ENCODE results near the gene SLC7A4. TPM values are rescaled to one million over a fixed set of nuclear protein-coding genes. Genes with fewer than 3 reads are reported as not detected.
A peak's percentile ranks its signal among the peaks of the same experiment; 100 is the strongest.
"Not testable (repeated sequence)": the region's sequence is repeated elsewhere in the genome, so short reads cannot be mapped to it uniquely, and the experiment has no call there.

SLC7A4 gene
- total and polyA plus RNA-seq, 12 donors, result 0.73 to 7.2 (median 3.3) TPM

GRCh38 chr22:21012446-21013407, 19.6 kb downstream of the SLC7A4 start:
- H3K27me3 ChIP-seq, result no peaks in the 10 kb centered on the region
- WGBS, 4 donors, result 77 to 83% (median 81%) methylated on average over 5 to 14 of the region's 14 CpGs
- no peak overlapping the region for H3K4me3 ChIP-seq
- no peaks in the 10 kb centered on the region for H3K36me3 ChIP-seq (replicated peaks in 1 of 2)
- H3K9me3 ChIP-seq (replicated peaks in 1 of 3), result no peaks in the 10 kb centered on the region
- intact Hi-C loops (cut with DNase I), result no loop called here
- DNase-seq, result no peak
- H3K27ac ChIP-seq, result peak overlapping the region in 1 of 5 donors; percentile 73
- peaks cover 15 to 18% of the 10 kb centered on the region in 2 donors for H3K4me1 ChIP-seq (replicated peaks in 1 of 2)
- TF ChIP-seq, protein P1, sequence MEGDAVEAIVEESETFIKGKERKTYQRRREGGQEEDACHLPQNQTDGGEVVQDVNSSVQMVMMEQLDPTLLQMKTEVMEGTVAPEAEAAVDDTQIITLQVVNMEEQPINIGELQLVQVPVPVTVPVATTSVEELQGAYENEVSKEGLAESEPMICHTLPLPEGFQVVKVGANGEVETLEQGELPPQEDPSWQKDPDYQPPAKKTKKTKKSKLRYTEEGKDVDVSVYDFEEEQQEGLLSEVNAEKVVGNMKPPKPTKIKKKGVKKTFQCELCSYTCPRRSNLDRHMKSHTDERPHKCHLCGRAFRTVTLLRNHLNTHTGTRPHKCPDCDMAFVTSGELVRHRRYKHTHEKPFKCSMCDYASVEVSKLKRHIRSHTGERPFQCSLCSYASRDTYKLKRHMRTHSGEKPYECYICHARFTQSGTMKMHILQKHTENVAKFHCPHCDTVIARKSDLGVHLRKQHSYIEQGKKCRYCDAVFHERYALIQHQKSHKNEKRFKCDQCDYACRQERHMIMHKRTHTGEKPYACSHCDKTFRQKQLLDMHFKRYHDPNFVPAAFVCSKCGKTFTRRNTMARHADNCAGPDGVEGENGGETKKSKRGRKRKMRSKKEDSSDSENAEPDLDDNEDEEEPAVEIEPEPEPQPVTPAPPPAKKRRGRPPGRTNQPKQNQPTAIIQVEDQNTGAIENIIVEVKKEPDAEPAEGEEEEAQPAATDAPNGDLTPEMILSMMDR (IDR thresholded peaks at IDR 0.05), result no peak
- no peak for TF ChIP-seq POLR2A (IDR thresholded peaks at IDR 0.05)

DNA sequence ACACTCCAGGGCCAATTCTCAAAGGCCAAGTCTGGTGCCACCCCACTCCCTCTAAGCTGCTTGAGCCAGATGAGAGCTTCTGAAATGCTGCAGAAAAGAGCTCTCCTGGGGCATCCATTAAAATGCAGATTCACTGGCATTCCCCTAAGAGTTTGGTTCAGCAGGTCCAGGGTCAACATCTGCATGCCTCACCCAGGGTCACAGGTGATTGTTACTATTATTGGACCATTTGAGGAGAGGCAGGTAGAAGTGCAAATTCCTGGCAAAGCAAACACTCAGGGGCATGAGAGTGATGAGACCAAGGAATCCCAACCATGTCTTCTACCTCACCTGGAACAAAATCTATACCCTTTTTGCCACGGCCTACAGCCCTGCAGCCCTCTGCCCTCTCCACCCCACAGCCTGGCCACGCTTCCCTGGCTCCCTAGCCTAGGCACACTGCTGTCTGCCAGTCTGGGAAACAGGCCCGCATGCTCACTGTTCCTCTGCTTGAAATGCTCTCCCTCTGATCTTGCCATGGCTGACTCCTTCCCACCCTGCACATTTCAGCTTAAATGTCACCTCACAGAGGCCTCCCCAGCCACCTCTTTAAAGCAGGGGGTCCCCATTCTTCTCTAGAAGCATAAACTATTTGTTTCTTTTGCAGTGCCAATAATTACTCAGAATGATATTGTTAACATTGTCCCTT, 21.8 kb downstream of the SLC7A4 start:
- Histone ChIP-seq H3K27me3 (no peaks in the 10 kb centered on the region), H3K4me1 (replicated peaks in 1 of 2) (peaks cover 13 to 18% of the 10 kb centered on the region in 2 donors), H3K27ac (no peak overlapping the region), H3K9me3 (replicated peaks in 1 of 3) (no peaks in the 10 kb centered on the region), H3K36me3 (replicated peaks in 1 of 2) (no peaks in the 10 kb centered on the region), H3K4me3 (no peak overlapping the region)
- 78 to 91% (median 88%) methylated on average over 1 to 3 of the region's 3 CpGs for WGBS, 4 donors
- TF ChIP-seq, protein P1 (IDR thresholded peaks at IDR 0.05), result no peak
- TF ChIP-seq POLR2A (IDR thresholded peaks at IDR 0.05), result no peak
- DNase-seq, result no peak
- intact Hi-C loops (cut with DNase I), result no loop called here

DNA sequence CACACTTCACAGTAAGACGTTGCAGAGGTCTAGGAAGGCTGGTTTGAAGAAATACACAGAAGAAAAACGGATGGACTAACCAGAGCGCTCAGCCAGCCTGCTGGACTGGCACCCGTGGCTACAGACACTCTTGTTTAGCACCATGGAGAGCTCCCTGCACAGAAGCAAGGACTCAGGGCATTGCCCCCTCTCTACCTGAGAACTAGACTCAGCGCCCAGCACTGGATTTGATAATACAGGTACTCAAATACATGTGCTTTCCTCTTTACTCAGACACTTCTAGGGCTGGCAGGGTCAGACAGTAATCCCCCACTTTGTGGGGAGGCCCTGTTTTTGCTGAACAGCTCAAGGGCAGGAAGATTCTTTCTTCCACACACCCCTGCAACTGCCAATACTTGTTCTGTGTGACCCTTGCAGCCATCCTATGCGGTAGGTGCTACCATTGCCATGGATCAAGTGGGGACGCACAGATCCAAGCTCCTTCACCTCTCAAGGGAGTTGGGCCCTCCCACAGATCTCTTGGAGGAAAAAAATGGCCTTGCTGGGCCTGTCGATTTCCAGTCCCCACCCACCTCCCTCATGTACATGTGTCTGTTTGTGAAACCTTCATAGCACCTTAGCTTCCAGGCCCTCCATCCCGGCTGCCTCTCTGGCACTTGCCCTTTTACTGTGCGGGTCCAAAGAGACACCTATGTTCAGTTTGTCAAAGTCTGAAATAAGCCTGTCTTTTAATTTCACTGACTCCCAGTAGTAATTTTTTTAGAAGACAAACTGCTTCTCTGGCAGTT, 22.5 kb downstream of the SLC7A4 start:
- intact Hi-C loops (cut with DNase I), result no loop called here
- H3K4me3 ChIP-seq, result no peak overlapping the region
- DNase-seq, result peak in 2 of 7 donors; percentile 32 to 41
- no peak overlapping the region for H3K27ac ChIP-seq
- 55 to 56% (median 55%) methylated on average over 9 to 10 of the region's 10 CpGs for WGBS, 4 donors
- no peak for TF ChIP-seq POLR2A (IDR thresholded peaks at IDR 0.05)
- TF ChIP-seq, protein P1 (IDR thresholded peaks at IDR 0.05), result no peak
- H3K36me3 ChIP-seq (replicated peaks in 1 of 2), result no peaks in the 10 kb centered on the region
- H3K27me3 ChIP-seq, result no peaks in the 10 kb centered on the region
- H3K9me3 ChIP-seq (replicated peaks in 1 of 3), result no peaks in the 10 kb centered on the region
- peaks cover 6 to 15% of the 10 kb centered on the region in 2 donors for H3K4me1 ChIP-seq (replicated peaks in 1 of 2)

DNA sequence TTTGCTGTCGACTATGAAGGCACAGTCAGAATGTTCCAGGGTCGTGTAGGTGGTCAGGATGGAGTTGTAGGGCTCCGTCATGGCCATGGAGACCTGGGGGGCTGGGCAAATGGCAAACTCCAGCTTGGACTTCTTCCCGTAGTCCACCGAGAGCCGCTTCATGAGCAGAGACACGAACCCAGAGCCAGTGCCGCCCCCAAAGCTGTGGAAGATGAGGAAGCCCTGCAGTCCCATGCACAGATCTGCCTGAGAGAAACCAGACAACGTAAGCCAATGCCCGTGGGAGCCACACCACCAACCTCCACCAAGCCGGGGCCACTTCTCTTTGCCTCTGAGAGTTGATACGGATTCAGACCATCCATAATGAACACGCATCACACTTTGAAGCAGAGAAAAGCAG, 23.2 kb downstream of the SLC7A4 start:
- H3K36me3 ChIP-seq (replicated peaks in 1 of 2); intact Hi-C loops (cut with DNase I); H3K4me3 ChIP-seq; H3K27me3 ChIP-seq; H3K27ac ChIP-seq; DNase-seq; H3K9me3 ChIP-seq (replicated peaks in 1 of 3); H3K4me1 ChIP-seq (replicated peaks in 1 of 2): not testable (repeated sequence)
- WGBS, 4 donors, result 70 to 91% (median 89%) methylated on average over 4 to 13 of the region's 13 CpGs

Measured in adrenal gland (tissue), 12 donors.